Measurements from ENCODE around the gene LTO1.

The LTO1 gene

DNA sequence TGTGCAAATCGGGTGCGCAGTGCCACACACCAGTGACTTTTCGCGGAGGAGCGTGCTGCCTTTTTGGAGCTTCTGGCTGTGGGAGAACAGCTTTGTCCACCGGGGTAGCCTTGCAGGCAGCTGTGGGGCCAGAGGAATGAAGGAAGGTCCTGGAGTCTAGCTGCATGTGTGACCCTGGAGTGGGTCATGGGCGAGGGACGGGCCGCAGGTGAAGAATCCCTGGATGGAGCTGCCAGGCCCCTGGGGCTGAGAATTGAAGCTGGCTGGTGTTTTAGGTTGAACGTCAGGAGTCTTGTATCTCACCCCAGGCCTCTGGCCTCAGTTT, 25.6 kb downstream of the LTO1 start:
- DNase-seq (ENCODE audit: low spot score) = peak; percentile 41
- TF ChIP-seq, protein P1, sequence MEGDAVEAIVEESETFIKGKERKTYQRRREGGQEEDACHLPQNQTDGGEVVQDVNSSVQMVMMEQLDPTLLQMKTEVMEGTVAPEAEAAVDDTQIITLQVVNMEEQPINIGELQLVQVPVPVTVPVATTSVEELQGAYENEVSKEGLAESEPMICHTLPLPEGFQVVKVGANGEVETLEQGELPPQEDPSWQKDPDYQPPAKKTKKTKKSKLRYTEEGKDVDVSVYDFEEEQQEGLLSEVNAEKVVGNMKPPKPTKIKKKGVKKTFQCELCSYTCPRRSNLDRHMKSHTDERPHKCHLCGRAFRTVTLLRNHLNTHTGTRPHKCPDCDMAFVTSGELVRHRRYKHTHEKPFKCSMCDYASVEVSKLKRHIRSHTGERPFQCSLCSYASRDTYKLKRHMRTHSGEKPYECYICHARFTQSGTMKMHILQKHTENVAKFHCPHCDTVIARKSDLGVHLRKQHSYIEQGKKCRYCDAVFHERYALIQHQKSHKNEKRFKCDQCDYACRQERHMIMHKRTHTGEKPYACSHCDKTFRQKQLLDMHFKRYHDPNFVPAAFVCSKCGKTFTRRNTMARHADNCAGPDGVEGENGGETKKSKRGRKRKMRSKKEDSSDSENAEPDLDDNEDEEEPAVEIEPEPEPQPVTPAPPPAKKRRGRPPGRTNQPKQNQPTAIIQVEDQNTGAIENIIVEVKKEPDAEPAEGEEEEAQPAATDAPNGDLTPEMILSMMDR (IDR thresholded peaks at IDR 0.05; ENCODE audit: poor library complexity, severe bottlenecking) = no peak
- no peak overlapping the region for H3K27ac ChIP-seq (ENCODE audit: poor library complexity, severe bottlenecking)
- peaks cover 97% of the 10 kb centered on the region for H3K36me3 ChIP-seq (ENCODE audit: low read depth)
- H3K4me3 ChIP-seq (ENCODE audit: severe bottlenecking) = no peak overlapping the region
- H3K9me3 ChIP-seq (ENCODE audit: severe bottlenecking) = no peaks in the 10 kb centered on the region
- ATAC-seq (ENCODE audit: low read depth) = no peak
- H3K27me3 ChIP-seq (ENCODE audit: insufficient read depth, poor library complexity, severe bottlenecking) = no peaks in the 10 kb centered on the region
- peaks cover 2% of the 10 kb centered on the region for H3K4me1 ChIP-seq (ENCODE audit: insufficient read depth, poor library complexity, severe bottlenecking)

DNA sequence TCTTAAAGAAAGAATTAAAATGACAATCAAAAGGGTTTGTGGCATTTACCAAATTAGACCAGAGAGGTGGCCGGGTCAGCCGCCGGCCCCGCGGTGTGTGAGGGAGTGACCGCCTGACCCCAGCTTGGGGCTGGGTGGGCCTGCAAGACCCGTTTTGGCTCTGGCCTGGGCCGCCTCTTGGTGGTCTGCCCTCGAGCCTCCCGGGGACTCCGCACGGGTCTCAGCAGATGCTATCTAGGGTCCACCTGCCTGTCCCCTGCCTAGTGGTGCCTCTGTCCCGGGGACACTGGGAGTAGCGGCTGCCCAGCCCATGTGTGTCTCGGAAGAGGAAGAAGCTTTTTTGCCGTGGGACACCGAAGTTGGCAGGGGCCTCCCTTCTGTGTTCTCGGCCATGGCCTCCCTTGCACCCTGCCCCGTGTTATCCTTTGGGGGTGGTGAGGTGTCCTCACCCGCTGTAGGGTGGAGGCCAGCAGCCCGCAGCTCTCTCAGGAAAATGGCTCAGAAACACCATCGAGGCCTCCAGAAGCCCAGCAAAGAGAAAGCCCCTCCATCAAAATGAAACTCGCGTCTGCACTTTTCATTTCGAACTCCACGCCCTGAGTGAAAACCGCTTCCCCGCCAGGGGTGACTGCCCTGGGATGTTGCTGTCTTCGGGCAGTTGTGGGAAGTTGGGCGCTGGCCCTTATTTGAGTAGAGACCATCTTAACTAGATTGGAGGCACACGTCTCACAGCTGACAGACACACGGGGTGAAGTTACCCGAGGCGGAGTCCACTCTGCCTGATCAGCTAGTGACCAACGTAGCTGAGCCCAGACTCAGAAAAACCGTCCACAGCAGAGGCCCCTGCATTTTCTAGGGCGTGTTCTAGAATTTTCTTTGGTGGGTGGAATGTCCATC, 26.2 kb downstream of the LTO1 start:
- H3K36me3 ChIP-seq (ENCODE audit: low read depth) = peaks cover 100% of the 10 kb centered on the region
- no peak overlapping the region for H3K27ac ChIP-seq (ENCODE audit: poor library complexity, severe bottlenecking)
- no peak for ATAC-seq (ENCODE audit: low read depth)

DNA sequence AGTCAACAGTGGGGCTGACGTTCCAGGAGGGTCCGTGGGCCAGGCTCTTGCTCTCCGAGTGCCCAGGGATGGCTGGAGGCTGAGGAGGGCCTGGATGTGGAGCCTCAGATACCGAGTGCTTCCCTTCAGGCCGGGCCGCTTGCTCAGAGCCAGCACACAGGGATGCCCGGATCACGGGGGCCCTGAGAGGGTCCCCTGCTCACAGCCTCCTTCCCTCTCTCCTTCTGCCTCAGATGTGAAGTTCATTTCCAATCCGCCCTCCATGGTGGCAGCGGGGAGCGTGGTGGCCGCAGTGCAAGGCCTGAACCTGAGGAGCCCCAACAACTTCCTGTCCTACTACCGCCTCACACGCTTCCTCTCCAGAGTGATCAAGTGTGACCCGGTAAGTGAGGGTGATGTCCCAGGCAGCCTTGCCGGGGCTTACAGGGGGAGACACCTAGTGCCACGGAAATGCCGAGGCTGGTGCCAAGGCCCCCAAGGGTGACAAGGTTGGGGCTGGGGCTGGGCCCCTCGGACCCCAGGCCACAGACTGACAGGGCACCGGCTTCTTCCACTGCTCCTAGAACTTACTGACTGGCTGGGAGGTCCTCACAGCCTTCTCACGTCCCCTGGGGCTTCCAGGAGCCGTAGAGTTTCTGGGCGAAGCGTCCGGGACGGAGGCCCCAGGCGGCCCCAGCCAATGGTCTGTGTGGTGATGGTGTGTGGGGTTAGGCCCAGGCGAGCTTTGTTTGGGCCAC, 27.2 kb downstream of the LTO1 start:
- ATAC-seq (ENCODE audit: low read depth) (no peak), DNase-seq (ENCODE audit: low spot score) (peak; percentile 38)
- H3K4me1 ChIP-seq (ENCODE audit: insufficient read depth, poor library complexity, severe bottlenecking) = peaks cover 6% of the 10 kb centered on the region
- no peaks in the 10 kb centered on the region for H3K9me3 ChIP-seq (ENCODE audit: severe bottlenecking)
- no peaks in the 10 kb centered on the region for H3K27me3 ChIP-seq (ENCODE audit: insufficient read depth, poor library complexity, severe bottlenecking)
- TF ChIP-seq, protein P1 (IDR thresholded peaks at IDR 0.05; ENCODE audit: poor library complexity, severe bottlenecking) = no peak
- peaks cover 99% of the 10 kb centered on the region for H3K36me3 ChIP-seq (ENCODE audit: low read depth)
- no peak overlapping the region for H3K4me3 ChIP-seq (ENCODE audit: severe bottlenecking)
- no peak overlapping the region for H3K27ac ChIP-seq (ENCODE audit: poor library complexity, severe bottlenecking)

More for the DNA sequence above, 26.2 kb downstream of the LTO1 start:
- no peaks in the 10 kb centered on the region for H3K27me3 ChIP-seq (ENCODE audit: insufficient read depth, poor library complexity, severe bottlenecking)
- no peak overlapping the region for H3K4me3 ChIP-seq (ENCODE audit: severe bottlenecking)
- no peak for DNase-seq (ENCODE audit: low spot score)
- TF ChIP-seq, protein P1 (IDR thresholded peaks at IDR 0.05; ENCODE audit: poor library complexity, severe bottlenecking) = no peak
- H3K9me3 ChIP-seq (ENCODE audit: severe bottlenecking) = no peaks in the 10 kb centered on the region
- H3K4me1 ChIP-seq (ENCODE audit: insufficient read depth, poor library complexity, severe bottlenecking) = peaks cover 2% of the 10 kb centered on the region

DNA sequence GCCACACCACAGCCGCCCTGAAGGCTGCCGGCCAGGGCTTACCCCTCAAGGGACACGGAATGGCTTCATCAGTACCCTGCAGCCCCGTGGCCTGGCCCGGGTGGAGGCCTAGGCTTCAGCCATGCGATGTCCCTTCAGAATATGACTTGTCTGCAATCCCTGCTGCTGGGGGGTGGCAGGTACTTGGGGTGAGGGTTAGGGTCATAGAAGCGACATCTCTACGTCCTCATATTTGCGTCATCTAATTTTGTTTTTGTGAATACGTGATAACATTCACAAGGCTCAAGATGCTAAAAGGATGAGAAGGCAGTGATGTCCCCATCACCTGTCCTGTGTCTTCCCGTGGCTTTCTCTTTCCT, 27.8 kb downstream of the LTO1 start:
- H3K36me3 ChIP-seq (ENCODE audit: low read depth) = peaks cover 94% of the 10 kb centered on the region
- H3K27me3 ChIP-seq (ENCODE audit: insufficient read depth, poor library complexity, severe bottlenecking) = no peaks in the 10 kb centered on the region
- H3K27ac ChIP-seq (ENCODE audit: poor library complexity, severe bottlenecking) = no peak overlapping the region

More for the DNA sequence above, 27.8 kb downstream of the LTO1 start:
- ATAC-seq (ENCODE audit: low read depth) (no peak), DNase-seq (ENCODE audit: low spot score) (peak; percentile 31)
- Histone ChIP-seq H3K9me3 (ENCODE audit: severe bottlenecking) (no peaks in the 10 kb centered on the region), H3K4me1 (ENCODE audit: insufficient read depth, poor library complexity, severe bottlenecking) (peaks cover 6% of the 10 kb centered on the region), H3K4me3 (ENCODE audit: severe bottlenecking) (no peak overlapping the region)
- TF ChIP-seq, protein P1 (IDR thresholded peaks at IDR 0.05; ENCODE audit: poor library complexity, severe bottlenecking) = no peak
